Measurements from ENCODE around the gene LRPPRC.

LRPPRC gene

DNA sequence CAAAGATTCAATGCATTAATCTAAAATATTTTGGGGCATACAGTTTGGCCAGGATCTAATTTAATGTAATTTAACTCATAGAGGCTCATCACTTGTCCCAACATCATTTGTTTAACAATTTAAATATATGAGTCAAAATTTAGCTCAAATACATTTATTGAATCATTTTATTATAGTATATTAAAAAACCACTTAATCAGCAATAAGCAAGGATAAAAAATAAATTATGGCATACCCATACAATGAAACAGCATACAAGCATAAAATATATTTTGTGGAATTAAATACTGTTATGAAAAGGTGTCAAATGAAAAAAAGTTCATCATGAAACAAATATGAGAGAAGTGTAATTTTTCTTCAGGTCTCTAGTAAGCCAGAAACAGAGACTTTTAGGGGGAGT is 34.9 kb downstream of the LRPPRC start:
- TF ChIP-seq, protein P1, sequence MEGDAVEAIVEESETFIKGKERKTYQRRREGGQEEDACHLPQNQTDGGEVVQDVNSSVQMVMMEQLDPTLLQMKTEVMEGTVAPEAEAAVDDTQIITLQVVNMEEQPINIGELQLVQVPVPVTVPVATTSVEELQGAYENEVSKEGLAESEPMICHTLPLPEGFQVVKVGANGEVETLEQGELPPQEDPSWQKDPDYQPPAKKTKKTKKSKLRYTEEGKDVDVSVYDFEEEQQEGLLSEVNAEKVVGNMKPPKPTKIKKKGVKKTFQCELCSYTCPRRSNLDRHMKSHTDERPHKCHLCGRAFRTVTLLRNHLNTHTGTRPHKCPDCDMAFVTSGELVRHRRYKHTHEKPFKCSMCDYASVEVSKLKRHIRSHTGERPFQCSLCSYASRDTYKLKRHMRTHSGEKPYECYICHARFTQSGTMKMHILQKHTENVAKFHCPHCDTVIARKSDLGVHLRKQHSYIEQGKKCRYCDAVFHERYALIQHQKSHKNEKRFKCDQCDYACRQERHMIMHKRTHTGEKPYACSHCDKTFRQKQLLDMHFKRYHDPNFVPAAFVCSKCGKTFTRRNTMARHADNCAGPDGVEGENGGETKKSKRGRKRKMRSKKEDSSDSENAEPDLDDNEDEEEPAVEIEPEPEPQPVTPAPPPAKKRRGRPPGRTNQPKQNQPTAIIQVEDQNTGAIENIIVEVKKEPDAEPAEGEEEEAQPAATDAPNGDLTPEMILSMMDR (IDR thresholded peaks at IDR 0.05): no peak

DNA sequence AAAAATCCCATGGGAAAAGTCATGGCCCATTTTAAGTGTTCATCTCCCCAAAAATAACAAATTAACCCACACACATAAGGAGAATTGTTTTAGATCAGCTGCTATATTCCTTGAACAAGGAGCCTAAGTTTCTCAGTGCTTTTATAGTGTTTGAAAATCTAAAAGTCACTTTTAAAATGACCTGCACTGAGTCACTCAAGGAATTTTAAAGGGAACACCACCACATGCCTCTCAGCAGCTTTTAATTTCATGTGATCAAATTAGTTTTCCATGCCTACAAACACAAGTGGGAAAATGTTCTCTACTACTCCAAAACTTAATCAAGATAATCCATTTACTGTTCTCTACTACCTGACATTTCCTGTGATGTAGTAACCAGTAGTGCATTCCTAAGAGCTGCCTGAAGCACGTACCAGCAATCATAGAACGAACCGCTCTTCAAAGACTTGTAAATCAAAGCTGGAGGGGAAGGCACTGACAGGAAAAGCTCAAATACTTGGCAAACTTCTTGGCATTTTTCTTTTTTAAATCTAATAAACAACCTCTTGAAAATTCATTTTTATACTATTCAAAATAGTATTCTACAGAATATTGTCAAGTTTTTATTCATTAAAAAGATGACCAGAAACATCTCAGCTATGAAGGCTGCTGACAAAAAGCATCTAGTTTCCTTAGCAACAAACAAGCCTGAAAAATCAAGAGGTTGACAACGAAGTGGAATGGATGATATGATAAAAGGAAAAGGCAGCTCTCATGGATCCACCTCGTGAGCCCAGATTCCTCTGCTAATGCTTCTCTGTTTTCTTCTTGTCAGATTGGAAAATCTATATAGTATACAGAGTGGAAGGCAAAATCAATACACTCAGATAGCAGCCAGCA is 37.2 kb downstream of the LRPPRC start:
- TF ChIP-seq, protein P1 (IDR thresholded peaks at IDR 0.05): no peak

DNA sequence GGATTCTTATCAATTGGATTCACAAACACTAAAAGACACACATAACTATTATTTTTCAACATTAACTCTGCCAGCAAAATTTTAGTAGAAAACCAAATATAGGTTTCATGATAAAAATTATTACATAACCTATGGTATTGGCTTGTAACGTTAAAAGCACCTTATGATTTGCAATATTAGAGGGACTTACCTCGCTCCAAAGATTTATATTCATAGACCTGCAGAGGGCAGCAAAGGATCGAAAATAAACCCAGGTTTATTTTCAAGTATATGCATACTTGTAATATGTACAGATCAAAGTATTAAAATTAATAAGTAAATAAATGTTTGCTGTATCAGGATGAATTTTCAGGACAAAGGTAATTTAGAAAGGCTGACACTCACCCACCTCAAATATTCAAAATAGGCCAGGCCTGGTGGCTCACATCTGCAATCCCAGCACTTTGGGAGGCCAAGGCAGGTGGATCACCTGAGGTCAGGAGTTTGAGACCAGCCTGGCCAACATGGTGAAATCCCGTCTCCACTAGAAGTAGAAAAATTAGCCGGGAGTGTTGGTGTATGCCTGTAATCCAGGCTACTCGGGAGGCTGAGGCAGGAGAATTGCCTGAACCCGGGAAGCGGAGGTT is 45.3 kb downstream of the LRPPRC start:
- TF ChIP-seq, protein P1 (IDR thresholded peaks at IDR 0.05): peak; percentile 46; the same call in 1 of the 2 replicates

DNA sequence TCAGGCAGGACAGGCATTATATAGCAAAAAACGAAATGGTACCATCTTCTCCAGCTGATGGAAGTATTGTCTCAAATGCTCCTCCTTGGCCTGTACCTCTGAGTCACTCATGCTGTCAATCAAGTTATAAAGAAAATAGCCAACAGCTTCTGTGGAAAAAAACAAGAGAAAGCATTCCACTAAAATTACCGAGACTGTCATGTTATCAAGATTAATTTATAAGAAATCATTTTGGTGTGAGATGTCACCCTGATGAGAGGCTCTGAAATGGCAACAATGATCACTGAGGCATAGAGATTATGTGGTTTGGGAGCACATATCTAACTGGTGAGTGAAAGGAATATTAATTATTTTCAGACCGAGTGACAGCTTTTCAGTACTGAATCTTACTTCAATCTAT is 47.4 kb downstream of the LRPPRC start:
- TF ChIP-seq, protein P1 (IDR thresholded peaks at IDR 0.05): no peak

DNA sequence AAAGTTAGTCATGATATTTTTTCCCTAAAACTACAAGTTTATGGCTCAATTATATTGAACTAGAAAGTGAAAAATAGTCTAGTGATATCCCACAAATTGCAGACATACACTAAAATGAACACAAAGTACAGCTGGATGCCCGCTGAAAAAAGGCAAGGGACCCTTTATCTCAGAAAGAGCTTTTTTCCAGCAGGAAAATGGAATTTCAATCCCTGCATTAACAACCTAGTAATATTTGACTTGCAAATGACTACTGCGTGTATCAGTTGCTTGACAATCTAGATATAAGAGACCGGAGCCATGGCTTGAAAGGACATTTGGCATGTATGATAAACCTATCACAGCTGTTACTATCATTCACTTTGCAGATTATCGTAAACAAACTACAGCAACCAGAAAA is 49.1 kb downstream of the LRPPRC start:
- TF ChIP-seq, protein P1 (IDR thresholded peaks at IDR 0.05): no peak

DNA sequence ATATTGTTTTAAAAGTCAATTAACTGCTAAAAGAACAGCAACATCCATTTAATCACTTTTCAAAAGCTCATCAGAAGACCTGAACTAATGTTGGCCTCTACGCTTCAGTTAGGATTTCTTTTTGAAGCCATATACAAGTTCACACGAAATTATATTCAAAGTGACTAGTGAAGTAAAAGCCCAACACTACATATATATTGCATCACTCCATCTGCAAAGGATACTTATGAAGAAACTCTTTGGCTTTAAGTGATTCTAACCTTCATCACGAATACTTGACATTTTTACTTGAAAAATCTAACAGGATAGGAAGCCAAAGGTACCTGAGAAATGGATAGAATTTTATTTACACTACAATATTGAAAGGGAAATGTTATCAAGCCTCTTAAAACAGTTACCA is 50.4 kb downstream of the LRPPRC start:
- TF ChIP-seq, protein P1 (IDR thresholded peaks at IDR 0.05): no peak

DNA sequence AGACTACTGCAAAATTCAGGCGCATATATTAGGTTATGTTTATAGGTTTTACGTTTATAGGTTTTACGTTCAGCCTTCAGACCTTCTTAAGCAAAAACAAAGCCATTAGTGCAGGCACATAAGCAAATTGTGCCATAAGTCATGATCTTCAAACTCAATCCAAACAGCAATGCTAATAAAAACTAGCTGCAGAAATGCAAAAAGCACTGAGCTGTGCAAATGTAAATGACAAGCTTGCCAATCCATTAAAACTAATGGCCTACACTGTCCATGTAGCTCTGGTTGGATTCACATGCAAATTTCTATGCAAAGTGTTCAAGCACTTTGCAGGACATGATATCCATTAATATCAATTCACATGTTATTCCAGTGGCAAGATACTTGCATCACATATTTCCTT is 50.9 kb downstream of the LRPPRC start:
- TF ChIP-seq, protein P1 (IDR thresholded peaks at IDR 0.05): no peak

Data from LNCAP (cell line).